GM23248 (cell line): Measurements from ENCODE around the gene PRKAR1B.

Source experiments
- EZH2 ChIP-seq: fragments of 200-600 bp; sonication (generic); IDR thresholded peaks from 2 replicates; pipeline ENCODE4 v1.6.1; 2018; ENCODE audit warnings: antibody characterized with exemption, mild to moderate bottlenecking; ENCODE audit not compliant: insufficient read depth, poor library complexity, severe bottlenecking
- EZH2phosphoT487 ChIP-seq: fragments of 200-600 bp; sonication (generic); IDR thresholded peaks from 2 replicates; pipeline ENCODE4 v1.6.1; 2018; ENCODE audit warnings: antibody characterized with exemption, moderate library complexity, mild to moderate bottlenecking, low read depth; ENCODE audit not compliant: insufficient read depth

GRCh38 chr7:509426-510130 lies 217.5 kb downstream of the PRKAR1B start:
- TF ChIP-seq EZH2 = no peak
- no peak for TF ChIP-seq EZH2phosphoT487
